HEK293T (cell line): ENCODE measurements around the gene TCF12.

Source experiments
- BHLHE40 ChIP-seq: fragments of 450-650 bp; IDR thresholded peaks from 2 replicates; pipeline ENCODE4 v1.6.1; 2016; ENCODE audit warnings: mild to moderate bottlenecking, moderate library complexity, borderline replicate concordance
- FOXA1 ChIP-seq: fragments of 450-650 bp; IDR thresholded peaks from 2 replicates; pipeline ENCODE4 v1.6.1; 2016; ENCODE audit warnings: mild to moderate bottlenecking
- FOXK2 ChIP-seq: fragments of 450-650 bp; IDR thresholded peaks from 2 replicates; pipeline ENCODE4 v1.6.1; 2016; ENCODE audit warnings: mild to moderate bottlenecking
- FOXM1 ChIP-seq: fragments of 450-650 bp; IDR thresholded peaks from 2 replicates; pipeline ENCODE4 v1.6.1; 2017; ENCODE audit warnings: mild to moderate bottlenecking, borderline replicate concordance
- HDGF ChIP-seq: fragments of 450-650 bp; IDR thresholded peaks from 2 replicates; pipeline ENCODE4 v1.6.1; 2017; ENCODE audit warnings: antibody characterized with exemption, borderline replicate concordance
- LEF1 ChIP-seq: fragments of 450-650 bp; IDR thresholded peaks from 2 replicates; pipeline ENCODE4 v1.6.1; 2017; ENCODE audit warnings: mild to moderate bottlenecking, borderline replicate concordance
- NFRKB ChIP-seq: fragments of 450-650 bp; IDR thresholded peaks from 2 replicates; pipeline ENCODE4 v1.6.1; 2016; ENCODE audit warnings: mild to moderate bottlenecking, moderate library complexity
- SP1 ChIP-seq: fragments of 450-650 bp; IDR thresholded peaks from 2 replicates; pipeline ENCODE4 v1.6.1; 2017
- SUZ12 ChIP-seq: fragments of 450-650 bp; IDR thresholded peaks from 2 replicates; pipeline ENCODE4 v1.6.1; 2016; ENCODE audit warnings: mild to moderate bottlenecking
- ZNF384 ChIP-seq: fragments of 450-650 bp; IDR thresholded peaks from 2 replicates; pipeline ENCODE4 v1.6.1; 2016
- TF ChIP-seq, protein P1 (sequence below): fragments of 450-650 bp; IDR thresholded peaks from 2 replicates; pipeline ENCODE4 v1.6.1; 2016

DNA sequence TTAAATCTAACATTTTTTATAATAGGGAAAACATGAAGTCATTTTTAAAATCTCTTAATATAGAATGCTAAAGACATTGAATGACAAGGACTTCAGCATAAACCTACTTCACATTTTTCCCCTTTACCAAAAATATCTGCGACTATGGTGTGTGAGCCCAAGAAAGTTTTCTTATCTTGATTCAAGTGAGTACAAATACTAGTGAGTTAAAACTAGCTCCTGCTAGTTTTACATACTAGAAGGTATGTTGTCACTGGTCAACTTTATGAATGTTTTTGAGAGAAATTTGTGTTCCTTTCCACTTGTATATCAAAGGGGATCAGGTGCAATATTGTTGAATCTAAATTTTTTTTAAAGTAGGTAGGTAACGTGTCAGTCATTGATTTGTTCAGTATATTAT lies 305.4 kb downstream of the TCF12 start:
- TF ChIP-seq NFRKB (no peak), SP1 (no peak), FOXA1 (no peak), FOXK2 (no peak), FOXM1 (no peak), BHLHE40 (no peak), SUZ12 (no peak), LEF1 (no peak), HDGF (no peak), ZNF384 (no peak)
- TF ChIP-seq, protein P1, sequence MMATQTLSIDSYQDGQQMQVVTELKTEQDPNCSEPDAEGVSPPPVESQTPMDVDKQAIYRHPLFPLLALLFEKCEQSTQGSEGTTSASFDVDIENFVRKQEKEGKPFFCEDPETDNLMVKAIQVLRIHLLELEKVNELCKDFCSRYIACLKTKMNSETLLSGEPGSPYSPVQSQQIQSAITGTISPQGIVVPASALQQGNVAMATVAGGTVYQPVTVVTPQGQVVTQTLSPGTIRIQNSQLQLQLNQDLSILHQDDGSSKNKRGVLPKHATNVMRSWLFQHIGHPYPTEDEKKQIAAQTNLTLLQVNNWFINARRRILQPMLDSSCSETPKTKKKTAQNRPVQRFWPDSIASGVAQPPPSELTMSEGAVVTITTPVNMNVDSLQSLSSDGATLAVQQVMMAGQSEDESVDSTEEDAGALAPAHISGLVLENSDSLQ: no peak
